Measurements from ENCODE around the gene CEPT1.

The CEPT1 gene

GRCh38 chr1:111147948-111148347, 7.9 kb downstream of the CEPT1 start:
- no peak for DNase-seq

DNA sequence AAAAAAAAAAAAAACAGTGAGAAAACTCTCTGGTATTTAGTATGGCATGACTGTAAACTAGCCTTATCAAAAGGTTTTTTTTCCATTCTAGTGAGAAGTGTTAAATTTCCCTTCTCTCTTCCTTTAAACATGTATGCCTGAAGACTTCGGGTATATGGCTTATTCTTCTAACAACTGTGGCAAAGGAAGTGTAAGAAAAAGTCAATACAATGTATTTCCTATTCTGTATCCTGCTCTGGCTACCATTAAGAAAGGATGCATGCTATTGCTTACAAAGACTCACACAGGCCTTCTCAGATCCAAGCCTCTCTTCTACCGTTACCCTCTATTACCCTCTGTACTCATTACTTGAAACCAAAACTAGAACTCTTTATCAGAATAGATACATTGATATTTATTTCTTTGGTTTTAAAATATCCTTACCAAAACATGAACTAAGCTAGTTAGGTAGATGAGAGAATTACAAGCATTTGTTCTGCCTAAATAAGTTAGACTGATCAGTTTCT, 8.4 kb downstream of the CEPT1 start:
- no peak for DNase-seq

GRCh38 chr1:111151838-111152237, 11.8 kb downstream of the CEPT1 start:
- DNase-seq, result no peak

DNA sequence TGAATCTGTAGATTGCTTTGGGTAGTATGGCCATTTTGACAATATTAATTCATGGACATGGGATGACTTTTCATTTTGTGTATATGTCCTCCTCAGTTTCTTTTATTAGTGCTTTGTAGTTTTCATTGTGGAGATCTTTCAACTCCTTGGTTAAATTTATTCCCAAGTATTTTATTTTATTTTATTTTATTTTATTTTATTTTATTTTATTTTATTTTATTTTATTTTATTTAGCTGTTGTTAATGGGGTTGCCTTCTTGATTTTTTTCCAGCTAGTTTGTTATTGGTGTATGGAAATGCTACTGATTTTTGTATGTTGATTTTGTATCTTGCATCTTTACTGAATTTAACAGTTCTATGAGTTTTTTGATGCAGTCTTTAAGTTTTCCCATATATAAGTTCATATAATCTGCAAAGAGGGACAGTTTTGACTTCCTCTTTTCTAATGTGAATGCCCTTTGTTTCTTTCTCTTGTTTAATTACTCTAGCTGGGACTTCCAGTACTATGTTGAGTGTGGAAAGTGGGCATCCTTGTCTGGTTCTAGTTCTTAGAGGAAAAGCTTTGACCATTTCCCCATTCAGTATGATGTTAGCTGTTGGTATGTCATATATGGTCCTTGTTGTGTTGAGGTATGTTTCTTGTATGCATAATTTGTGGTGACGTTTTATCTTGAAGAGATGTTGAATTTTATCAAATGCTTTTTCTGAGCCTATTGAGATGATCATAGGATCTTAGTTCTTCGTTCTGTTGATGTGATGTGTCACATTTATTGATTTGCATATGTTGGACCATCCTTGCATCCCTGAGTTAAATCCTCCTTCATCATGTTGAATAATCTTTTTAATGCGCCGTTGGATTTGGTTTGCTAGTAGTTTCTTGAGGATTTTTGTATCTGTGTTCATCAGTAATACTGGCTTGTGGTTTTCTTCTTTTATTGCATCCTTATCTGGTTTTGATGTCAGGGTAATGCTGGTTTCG, 14.3 kb downstream of the CEPT1 start:
- no peak for DNase-seq

DNA sequence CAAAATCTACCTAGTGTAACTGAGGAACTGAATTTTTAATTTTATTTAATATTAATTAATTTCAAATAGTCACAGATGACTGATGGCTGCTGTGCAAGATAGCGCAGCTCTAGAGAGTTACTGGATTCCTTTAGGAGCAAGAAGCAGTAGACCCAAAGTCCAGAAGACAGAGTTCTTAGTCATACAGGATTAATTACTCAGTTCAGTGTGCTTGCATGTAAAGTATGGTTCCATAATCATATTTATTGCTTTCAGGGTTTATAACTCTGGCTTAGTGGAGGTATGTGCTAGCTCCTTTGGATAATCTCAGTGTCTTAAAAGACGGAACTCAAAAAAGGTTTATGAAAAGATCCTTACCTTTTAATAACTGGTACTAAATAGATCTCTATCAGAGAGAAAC, 17.4 kb downstream of the CEPT1 start:
- DNase-seq, result no peak

DNA sequence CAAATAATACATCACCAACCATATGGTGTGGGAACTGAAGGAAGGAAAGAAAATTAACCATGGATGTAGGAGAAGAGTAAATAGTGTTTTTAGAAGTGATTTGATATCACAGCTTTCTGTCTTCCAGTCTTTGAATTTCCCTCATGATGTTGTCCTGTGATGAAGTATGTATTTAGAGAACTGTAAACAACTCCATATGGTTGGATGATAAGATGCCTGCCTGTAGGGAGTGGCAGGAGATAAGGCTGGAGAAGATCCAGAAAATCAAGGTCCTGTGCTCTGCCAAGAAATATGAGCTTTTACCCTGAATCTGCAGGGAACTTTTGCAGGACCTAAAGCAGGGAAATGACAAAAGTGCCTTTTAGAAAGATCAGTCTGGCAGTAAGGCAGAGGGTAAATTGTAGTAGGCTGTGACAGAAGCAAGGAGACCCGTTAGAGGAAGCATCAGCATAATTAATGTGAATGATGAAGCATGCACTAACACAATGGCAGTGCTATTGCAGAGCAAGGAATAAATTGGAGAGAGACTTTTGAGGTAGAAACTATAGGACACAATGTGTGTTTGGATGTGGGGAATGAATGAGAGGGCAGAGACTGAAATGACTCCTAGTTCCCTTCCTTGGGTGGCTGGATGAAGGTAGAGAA, 21.9 kb downstream of the CEPT1 start:
- DNase-seq, result no peak

DNA sequence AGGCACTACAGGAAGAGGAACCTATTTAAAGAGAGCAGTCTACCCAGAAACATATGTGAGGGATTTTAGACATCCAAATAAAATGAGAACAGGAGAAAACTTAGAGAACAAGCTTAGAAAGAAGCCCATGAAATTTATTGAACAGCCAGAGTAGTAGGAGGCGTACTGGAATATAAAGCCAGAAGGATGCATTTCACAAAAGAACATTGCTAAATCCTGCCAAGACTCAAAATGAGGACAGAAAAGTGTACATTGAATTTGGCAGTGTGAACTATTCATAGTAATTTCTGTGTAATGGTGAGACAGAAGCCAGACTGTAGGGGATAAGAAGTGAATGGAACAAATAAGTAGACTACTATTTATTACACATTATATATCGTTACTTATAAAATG, 22.5 kb downstream of the CEPT1 start:
- DNase-seq, result no peak

GRCh38 chr1:111163363-111163762, 23.3 kb downstream of the CEPT1 start:
- no peak for DNase-seq

DNA sequence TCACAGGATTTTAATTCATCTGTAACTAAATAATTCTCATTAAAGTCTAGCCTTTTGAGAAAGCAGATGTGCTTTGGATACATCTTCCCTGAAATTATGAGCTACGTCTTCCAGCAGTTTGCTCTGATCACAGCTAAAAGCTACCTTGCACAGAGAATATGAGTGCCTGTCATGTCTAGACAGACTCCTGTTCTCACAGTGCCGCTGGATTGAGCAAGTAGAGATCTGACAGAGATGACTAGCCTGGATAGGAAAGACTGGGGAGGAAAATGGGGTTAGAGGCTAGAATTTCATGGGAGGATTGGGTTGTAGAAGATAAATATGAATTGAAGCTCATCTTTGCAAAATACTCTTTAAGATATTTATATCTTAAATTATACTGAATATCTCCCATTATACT, 24.1 kb downstream of the CEPT1 start:
- DNase-seq, result no peak

GRCh38 chr1:111172463-111172862, 32.4 kb downstream of the CEPT1 start:
- DNase-seq, result no peak

- DNase-seq, result no peak
Observed at GRCh38 chr1:111174070-111174469, 34.0 kb downstream of the CEPT1 start.

DNA sequence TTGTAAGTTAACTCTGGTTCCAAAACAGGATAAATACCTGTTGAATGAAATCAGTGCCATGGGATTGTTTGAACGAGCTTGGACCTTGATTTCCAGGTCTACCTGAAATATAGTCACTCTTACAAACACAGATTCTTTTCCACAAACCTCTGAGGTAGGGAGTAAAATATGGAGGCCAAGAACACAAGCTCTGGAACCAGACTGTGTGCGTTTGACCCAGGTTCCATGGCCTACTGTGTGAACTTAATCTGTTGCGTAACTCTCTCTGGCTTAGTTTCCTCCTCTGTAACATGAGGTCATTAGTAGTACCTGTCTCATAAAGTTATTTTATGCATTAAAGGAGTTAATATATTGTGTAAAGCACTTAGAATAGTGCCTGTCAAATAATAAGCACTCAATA, 35.3 kb downstream of the CEPT1 start:
- DNase-seq, result no peak

GRCh38 chr1:111176678-111177077, 36.7 kb downstream of the CEPT1 start:
- no peak for DNase-seq

DNA sequence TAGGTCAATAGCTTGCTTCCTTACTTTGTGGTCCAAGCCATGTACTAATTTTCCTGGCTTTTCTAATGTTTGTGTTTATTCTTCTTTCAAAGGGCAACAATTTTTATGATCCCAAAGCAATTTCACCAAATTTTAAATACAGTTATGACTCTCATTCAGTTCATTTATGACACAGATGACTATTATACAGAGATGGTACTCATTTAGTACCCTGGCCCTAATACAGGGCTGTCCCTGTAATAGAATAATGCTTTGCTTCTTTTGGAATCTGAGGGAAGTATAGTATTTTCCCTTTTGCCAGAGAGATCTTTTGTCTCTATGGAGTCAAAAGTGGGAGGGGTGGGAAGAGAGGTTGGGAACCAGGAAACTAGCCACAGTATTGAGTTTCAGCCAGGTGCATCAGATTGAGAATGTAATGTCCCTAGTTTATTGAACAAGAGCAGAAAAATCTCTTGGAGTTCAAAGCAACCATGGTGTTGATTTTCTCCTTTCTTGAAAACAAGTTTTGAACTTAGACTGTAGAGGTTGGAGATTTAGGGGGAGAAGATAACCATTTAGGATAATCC, 40.0 kb downstream of the CEPT1 start:
- DNase-seq, result no peak

GRCh38 chr1:111182052-111182451, 42.0 kb downstream of the CEPT1 start:
- no peak for DNase-seq

DNA sequence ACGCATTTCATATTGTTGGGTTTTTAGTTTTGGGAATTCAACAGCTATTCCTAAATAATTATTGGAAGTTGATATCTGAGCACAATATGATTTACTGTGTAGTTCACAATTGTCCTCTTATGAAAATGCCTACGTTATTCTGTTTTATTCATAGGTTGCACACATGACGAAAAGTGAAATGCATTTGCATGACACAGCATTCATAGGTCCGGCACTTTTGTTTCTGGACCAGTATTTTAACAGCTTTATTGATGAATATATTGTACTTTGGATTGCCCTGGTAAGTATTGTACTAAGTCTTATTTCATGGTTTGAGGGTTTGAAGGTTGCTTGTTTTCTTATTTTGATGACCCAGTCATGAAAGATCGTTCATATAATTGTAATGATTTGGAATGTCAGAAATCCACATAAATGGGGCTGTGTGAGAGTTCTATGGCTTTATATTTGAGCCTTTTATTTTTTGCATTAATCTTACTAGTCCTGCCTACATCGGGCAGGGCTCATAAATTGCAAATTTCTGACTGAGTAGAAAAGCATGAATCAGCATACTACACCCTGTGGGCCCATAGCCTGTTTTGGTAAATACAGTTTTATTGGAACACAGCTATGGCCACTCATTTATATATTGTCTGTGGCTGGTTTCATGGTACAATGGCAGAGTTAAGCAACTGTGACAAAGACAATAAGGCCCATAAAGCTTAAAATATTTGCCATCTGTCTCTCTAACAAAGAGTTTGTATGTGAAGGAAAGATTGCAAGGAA, 43.5 kb downstream of the CEPT1 start:
- DNase-seq, result no peak

- DNase-seq, result no peak
Observed at GRCh38 chr1:111184663-111185062, 44.6 kb downstream of the CEPT1 start.

GRCh38 chr1:111190931-111191451, 51.0 kb downstream of the CEPT1 start:
- no peak for DNase-seq

DNA sequence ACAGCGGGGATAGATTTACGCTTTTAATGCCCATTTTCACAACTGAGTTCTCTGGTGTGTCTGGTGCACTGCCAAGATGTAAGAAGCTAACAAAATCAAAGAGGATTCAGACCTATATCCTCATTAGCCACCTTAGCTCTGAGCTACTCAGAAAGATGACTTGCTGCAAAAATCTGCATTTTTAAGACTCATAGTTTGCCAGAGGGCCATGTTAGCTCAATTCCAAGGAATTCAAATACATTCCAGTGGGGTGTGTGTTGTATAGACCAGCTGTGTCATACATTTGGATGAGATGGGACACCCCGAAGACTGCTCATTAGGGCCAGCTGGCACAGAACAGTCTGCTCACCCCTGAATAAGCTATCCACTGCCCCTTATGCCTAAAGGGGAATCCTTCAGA, 51.5 kb downstream of the CEPT1 start:
- DNase-seq, result no peak

- no peak for DNase-seq
Observed at GRCh38 chr1:111192074-111192473, 52.1 kb downstream of the CEPT1 start.

GRCh38 chr1:111192658-111193519, 52.9 kb downstream of the CEPT1 start:
- DNase-seq, result no peak

Measured in central memory CD4-positive, alpha-beta T cell (primary cell).